Nephron (organoid): ENCODE results near the gene SDC1.

ENCODE experiments used
- H3K27ac Mint-ChIP-seq, 3 experiments: 2 replicates each; pipeline ENCODE4 v1.8.0; 2020; ENCODE audit warnings: mixed read lengths in 3 of 3, mild to moderate bottlenecking in 2 of 3, moderate library complexity in 1 of 3
- H3K27me3 Mint-ChIP-seq: 2 replicates; pipeline ENCODE4 v1.8.0; 2021; ENCODE audit warnings: low read depth, mild to moderate bottlenecking, moderate library complexity, mixed read lengths
- H3K36me3 Mint-ChIP-seq: 2 replicates; pipeline ENCODE4 v1.8.0; 2020; ENCODE audit warnings: low read depth, mixed read lengths
- H3K4me1 Mint-ChIP-seq: 2 replicates; pipeline ENCODE4 v1.8.0; 2020; ENCODE audit warnings: mixed read lengths
- H3K4me3 Mint-ChIP-seq, 3 experiments: 2 replicates each; pipeline ENCODE4 v1.8.0; 2020; ENCODE audit warnings: mild to moderate bottlenecking in 3 of 3, mixed read lengths in 3 of 3, moderate library complexity in 2 of 3
- H3K9me3 Mint-ChIP-seq: 2 replicates; pipeline ENCODE4 v1.8.0; 2020; ENCODE audit warnings: mixed read lengths
- TF ChIP-seq, protein P1 (sequence below), 3 experiments: fragments of 200-600 bp; sonication (generic); IDR thresholded peaks; one replicate each; pipeline ENCODE4 v1.5.0; 2021; ENCODE audit warnings: antibody characterized with exemption in 3 of 3; ENCODE audit not compliant: unreplicated experiment in 3 of 3

SDC1 gene

GRCh38 chr2:20179466-20179754, 45.5 kb downstream of the SDC1 start:
- Mint-ChIP-seq H3K4me3 (no peak overlapping the region), H3K4me1 (peaks cover 11% of the 10 kb centered on the region), H3K27ac (no peak overlapping the region), H3K9me3 (no peaks in the 10 kb centered on the region), H3K27me3 (peaks cover 12% of the 10 kb centered on the region), H3K36me3 (no peaks in the 10 kb centered on the region)
- TF ChIP-seq, protein P1, sequence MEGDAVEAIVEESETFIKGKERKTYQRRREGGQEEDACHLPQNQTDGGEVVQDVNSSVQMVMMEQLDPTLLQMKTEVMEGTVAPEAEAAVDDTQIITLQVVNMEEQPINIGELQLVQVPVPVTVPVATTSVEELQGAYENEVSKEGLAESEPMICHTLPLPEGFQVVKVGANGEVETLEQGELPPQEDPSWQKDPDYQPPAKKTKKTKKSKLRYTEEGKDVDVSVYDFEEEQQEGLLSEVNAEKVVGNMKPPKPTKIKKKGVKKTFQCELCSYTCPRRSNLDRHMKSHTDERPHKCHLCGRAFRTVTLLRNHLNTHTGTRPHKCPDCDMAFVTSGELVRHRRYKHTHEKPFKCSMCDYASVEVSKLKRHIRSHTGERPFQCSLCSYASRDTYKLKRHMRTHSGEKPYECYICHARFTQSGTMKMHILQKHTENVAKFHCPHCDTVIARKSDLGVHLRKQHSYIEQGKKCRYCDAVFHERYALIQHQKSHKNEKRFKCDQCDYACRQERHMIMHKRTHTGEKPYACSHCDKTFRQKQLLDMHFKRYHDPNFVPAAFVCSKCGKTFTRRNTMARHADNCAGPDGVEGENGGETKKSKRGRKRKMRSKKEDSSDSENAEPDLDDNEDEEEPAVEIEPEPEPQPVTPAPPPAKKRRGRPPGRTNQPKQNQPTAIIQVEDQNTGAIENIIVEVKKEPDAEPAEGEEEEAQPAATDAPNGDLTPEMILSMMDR (IDR thresholded peaks at IDR 0.05; ENCODE audit: unreplicated experiment in 3 of 3), result no peak

DNA sequence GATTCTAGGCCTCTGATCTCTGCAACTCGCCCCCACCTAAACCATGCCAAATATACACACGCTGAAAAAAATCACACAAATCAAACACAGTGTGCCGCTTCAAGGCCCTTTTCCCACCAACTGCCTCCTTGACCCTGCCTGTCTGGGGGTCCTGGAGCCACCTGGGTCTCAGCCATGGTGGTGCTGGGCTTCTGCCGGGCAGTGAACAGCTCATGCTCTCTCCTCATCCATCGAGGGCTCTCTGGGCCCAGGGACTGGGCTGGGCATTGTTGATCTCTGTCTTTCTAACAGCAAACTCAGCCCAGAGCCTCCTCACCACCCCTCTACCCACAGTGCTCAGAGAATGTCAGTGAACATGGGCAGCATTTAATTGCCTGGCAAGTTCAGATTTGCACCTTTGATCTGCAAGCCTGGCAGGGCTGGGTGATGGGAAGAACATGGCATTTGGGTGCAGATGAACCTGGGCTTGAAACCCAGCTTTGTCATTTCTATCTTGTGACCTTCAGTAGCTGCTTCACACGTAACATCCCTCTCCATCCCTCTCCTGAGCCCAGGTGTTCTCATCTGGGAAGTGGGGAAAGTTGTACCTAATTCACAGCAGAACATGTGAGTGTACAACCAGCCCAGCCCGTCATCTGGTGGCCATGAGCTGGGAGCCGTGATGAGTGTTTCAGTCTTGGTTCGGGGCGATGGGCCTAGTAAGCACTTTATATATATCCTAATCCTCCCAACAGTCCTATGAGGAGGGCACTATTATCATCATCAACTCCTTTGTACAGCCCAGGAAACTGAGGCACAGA, 46.1 kb downstream of the SDC1 start:
- TF ChIP-seq, protein P1 (IDR thresholded peaks at IDR 0.05; ENCODE audit: unreplicated experiment in 3 of 3), result no peak
- Mint-ChIP-seq H3K36me3 (no peaks in the 10 kb centered on the region), H3K4me3 (no peak overlapping the region), H3K9me3 (no peaks in the 10 kb centered on the region), H3K4me1 (peaks cover 11% of the 10 kb centered on the region), H3K27ac (no peak overlapping the region), H3K27me3 (peaks cover 17% of the 10 kb centered on the region)

DNA sequence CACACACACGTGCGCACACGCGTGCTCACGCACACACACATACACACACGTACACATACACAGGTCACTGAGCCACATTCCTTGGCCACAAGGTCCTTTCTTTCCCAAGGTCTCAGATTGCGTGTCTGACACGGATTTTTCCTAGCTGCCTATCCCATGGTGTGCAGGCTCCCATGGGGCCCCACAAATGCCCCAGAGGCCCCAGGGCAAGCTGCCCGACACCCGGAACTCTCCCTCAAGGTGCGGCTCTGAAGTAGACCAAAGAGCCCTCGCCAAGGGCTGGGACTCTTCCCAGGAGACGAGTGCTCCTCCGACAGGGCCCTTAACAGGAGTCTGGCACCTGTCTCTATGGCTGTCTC, 46.7 kb downstream of the SDC1 start:
- Mint-ChIP-seq H3K4me1 (peaks cover 7% of the 10 kb centered on the region), H3K9me3 (no peaks in the 10 kb centered on the region), H3K27ac (no peak overlapping the region), H3K36me3 (no peaks in the 10 kb centered on the region), H3K4me3 (no peak overlapping the region), H3K27me3 (peaks cover 14% of the 10 kb centered on the region)
- TF ChIP-seq, protein P1 (IDR thresholded peaks at IDR 0.05; ENCODE audit: unreplicated experiment in 3 of 3), result no peak

DNA sequence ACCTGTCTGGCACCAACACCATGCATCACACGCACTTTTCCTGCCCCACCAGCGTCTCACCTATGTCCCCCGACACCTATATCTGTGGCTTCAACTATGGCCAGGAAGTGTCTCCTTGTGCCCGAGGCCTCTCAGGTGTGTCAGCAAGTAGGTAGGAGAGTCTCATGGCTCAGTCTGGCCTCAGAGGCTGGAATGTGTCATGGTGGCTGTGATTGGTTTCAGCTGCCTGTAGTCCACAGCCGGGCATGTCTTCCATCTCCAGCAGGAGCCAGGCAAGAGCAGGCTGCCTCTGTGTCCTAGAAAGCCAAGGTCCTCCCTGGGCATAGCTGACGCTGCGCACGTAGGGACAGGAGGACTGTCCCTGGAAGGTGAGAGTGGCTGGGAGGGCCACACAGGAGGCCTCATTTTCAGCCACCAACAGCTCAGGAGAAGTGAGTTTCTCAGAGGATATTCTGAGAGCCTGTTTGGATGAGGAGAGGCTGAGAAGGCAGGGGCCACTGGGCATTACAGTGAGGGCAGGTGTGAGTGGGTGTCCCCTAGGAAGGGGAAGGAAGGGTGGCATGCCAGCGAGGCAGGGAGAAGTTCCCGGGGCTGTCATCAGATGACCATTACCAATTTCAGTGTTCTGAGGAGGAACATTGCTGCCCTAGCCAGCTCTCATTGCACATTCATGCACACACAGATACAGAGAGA, 47.2 kb downstream of the SDC1 start:
- H3K27me3 Mint-ChIP-seq, result peaks cover 13% of the 10 kb centered on the region
- peaks cover 10% of the 10 kb centered on the region for H3K4me1 Mint-ChIP-seq
- no peak overlapping the region for H3K27ac Mint-ChIP-seq
- H3K4me3 Mint-ChIP-seq, result no peak overlapping the region
- no peaks in the 10 kb centered on the region for H3K36me3 Mint-ChIP-seq
- TF ChIP-seq, protein P1 (IDR thresholded peaks at IDR 0.05; ENCODE audit: unreplicated experiment in 3 of 3), result no peak
- no peaks in the 10 kb centered on the region for H3K9me3 Mint-ChIP-seq

DNA sequence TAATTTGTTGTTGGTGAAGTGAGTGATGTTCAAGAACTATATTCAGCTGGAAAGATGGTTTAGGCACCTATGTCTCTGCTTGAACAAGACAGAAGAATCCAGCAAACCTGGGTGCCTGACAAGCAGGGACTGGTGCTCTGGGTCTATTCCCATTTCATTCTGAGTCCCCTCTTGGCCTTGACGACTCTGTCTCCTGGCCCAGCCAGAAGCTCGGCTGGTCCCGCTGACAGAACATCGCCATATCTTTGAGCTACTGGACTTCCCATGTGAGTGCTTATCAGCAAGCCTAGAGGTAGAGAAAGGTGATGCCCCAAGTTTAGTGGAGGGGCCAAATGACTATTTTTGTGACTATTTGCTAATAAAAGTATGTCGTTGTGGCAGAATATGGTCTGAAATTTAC, 48.2 kb downstream of the SDC1 start:
- Mint-ChIP-seq H3K4me1 (peaks cover 12% of the 10 kb centered on the region), H3K36me3 (no peaks in the 10 kb centered on the region), H3K27me3 (peaks cover 8% of the 10 kb centered on the region), H3K4me3 (no peak overlapping the region), H3K27ac (no peak overlapping the region), H3K9me3 (no peaks in the 10 kb centered on the region)
- TF ChIP-seq, protein P1 (IDR thresholded peaks at IDR 0.05; ENCODE audit: unreplicated experiment in 3 of 3), result no peak

DNA sequence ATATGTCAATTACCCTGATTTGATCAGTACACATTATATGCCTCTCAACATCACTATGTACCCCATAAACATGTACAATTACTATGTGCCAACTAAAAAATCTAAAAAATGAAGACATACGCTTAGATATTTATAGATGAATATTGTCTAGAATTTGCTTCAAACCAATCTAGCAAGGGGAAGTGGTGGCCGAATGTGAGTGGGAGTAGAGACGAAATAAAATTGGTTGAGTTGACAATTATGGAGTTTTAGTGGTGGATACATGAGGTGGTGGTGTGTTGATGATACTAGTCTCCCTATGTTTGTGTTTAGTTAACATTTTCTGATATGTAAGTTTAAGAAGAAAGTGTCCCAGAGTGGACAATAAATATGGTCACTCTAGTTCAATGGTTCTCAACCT, 49.0 kb downstream of the SDC1 start:
- Mint-ChIP-seq H3K27ac (no peak overlapping the region), H3K27me3 (peaks cover 8% of the 10 kb centered on the region), H3K9me3 (no peaks in the 10 kb centered on the region), H3K4me3 (no peak overlapping the region), H3K4me1 (peaks cover 16% of the 10 kb centered on the region), H3K36me3 (no peaks in the 10 kb centered on the region)
- TF ChIP-seq, protein P1 (IDR thresholded peaks at IDR 0.05; ENCODE audit: unreplicated experiment in 3 of 3), result no peak
